GM06990 (cell line): ENCODE data around the gene HS6ST1.

ENCODE experiments used
- DNase-seq: peaks from one replicate; pipeline ENCODE4 v3.0.0-alpha.2; 2011; ENCODE audit not compliant: insufficient read length; ENCODE audit errors: extremely low read depth
- H3K27me3 ChIP-seq: replicated peaks from 2 replicates; pipeline ENCODE4 v1.6.0; 2011; ENCODE audit warnings: low read length; ENCODE audit not compliant: control insufficient read depth, insufficient read depth
- H3K36me3 ChIP-seq: 2 replicates; pipeline ENCODE4 v1.5.1; 2011; ENCODE audit warnings: low read length; ENCODE audit not compliant: control insufficient read depth, insufficient read depth
- H3K4me3 ChIP-seq: replicated peaks from 2 replicates; pipeline ENCODE4 v1.5.1; 2011; ENCODE audit warnings: low read depth, mild to moderate bottlenecking, control low read depth, low read length
- CTCF ChIP-seq: IDR thresholded peaks from 2 replicates; pipeline ENCODE4 v1.5.1; 2011; ENCODE audit warnings: low read length, control low read depth, mild to moderate bottlenecking, inconsistent platforms; ENCODE audit not compliant: insufficient read depth, poor library complexity, severe bottlenecking

Gene HS6ST1

DNA sequence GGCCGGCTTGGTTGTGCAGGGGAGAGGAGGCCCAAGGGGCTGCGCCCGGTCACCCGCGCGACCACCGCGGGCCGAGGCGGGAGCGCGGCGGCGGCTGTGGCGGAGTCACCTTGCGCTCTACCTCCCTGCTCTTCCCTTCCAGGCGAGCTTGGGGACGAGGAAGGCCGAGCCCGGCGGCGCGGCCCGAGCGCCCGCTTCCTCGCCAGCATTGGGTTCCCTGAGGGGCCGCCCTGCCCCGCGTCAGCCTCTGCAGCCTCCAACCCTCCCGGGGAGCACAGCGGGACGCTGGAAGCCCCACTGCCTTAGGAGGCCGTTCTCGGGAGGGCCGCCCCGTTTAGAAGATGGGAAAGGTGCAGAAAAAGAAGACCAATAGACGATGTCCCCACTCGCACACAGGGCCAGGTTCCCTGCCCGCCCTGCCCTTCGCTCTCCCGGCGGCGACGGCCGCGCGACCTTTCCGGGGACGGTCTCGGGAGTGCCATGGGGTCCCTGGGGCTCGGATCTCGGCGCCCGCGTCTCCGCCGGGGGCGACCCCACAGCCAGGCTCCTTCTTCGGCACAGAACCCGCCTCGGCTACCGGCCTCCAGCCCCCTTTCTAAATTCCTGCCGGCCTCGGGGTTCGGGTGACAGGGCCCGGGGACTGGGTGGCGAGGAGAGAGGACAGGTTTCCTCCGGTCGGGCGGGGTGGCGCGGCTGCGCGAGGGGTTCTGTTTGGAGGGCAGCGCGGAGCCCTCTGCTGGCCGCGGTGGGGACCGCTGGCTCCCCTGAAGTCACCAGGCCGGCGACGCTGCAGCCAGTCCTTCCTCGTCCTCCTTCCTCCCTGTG is 85.5 kb downstream of the HS6ST1 start:
- no peaks in the 10 kb centered on the region for H3K36me3 ChIP-seq
- DNase-seq: peak; percentile 87

DNA sequence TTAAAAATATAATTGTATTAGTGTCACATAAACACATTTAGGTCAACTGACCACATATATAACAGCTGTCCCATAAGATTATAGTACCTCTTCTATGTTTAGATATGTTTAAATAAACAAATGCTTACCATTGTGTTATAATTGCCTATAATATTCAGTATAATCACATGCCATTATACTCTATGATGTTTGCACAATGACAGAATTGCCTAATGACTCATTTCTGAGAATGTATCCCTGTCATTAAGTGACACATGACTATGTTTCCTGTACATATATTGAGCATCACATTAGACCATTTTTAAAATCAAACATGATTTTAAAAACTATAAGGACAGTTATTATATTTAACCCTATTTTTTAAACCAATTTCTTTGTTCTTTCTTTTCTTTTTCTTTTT is 89.8 kb downstream of the HS6ST1 start:
- H3K27me3 ChIP-seq: no peaks in the 10 kb centered on the region; the same call in 1 of the 2 replicates
- no peak for TF ChIP-seq CTCF
- H3K4me3 ChIP-seq: no peak overlapping the region
- DNase-seq: no peak
- H3K36me3 ChIP-seq: no peaks in the 10 kb centered on the region

More for the DNA sequence above, 85.5 kb downstream of the HS6ST1 start:
- peak; percentile 98 for TF ChIP-seq CTCF
- H3K27me3 ChIP-seq: no peaks in the 10 kb centered on the region; the same call in 1 of the 2 replicates
- peak overlapping the region; percentile 71 for H3K4me3 ChIP-seq

GRCh38 chr2:128227862-128228261 is 90.8 kb downstream of the HS6ST1 start:
- Histone ChIP-seq H3K36me3 (no peaks in the 10 kb centered on the region), H3K27me3 (no peaks in the 10 kb centered on the region; the same call in 1 of the 2 replicates), H3K4me3 (no peak overlapping the region)
- no peak for DNase-seq
- no peak for TF ChIP-seq CTCF

- DNase-seq: no peak
- TF ChIP-seq CTCF: no peak
- Histone ChIP-seq H3K27me3 (no peaks in the 10 kb centered on the region), H3K4me3 (no peak overlapping the region), H3K36me3 (no peaks in the 10 kb centered on the region)
Measured at GRCh38 chr2:128219891-128220290, 98.8 kb downstream of the HS6ST1 start.

GRCh38 chr2:128217671-128218070 is 101.0 kb downstream of the HS6ST1 start:
- Histone ChIP-seq H3K36me3 (no peaks in the 10 kb centered on the region), H3K4me3 (no peak overlapping the region), H3K27me3 (no peaks in the 10 kb centered on the region)
- TF ChIP-seq CTCF: no peak
- DNase-seq: no peak
